SU-DHL-6 (cell line): ENCODE data around the gene OTX1.

Experiments used
- H2AFZ ChIP-seq: fragments of 200-600 bp; sonication (generic); 2 replicates; pipeline ENCODE4 v1.6.1; 2014; ENCODE audit warnings: low read depth, mild to moderate bottlenecking, moderate library complexity, mixed read lengths, antibody characterized with exemption, low read length; ENCODE audit not compliant: severe bottlenecking
- H3F3A ChIP-seq: fragments of 200-600 bp; shearing (Covaris generic); 2 replicates; pipeline ENCODE4 v1.6.0; 2016; ENCODE audit warnings: antibody characterized with exemption, mild to moderate bottlenecking; ENCODE audit not compliant: insufficient read depth
- H3K27ac ChIP-seq: fragments of 200-600 bp; sonication (generic); 2 replicates; pipeline ENCODE4 v1.5.1; 2016; ENCODE audit warnings: low read depth, mild to moderate bottlenecking, low read length, moderate library complexity, mixed read lengths
- H3K27me3 ChIP-seq: fragments of 200-600 bp; sonication (generic), shearing (Covaris generic); 2 replicates; pipeline ENCODE4 v1.6.0; 2014; ENCODE audit warnings: mild to moderate bottlenecking, low read length
- H3K36me3 ChIP-seq: fragments of 200-600 bp; sonication (generic); 2 replicates; pipeline ENCODE4 v1.6.1; 2014; ENCODE audit warnings: mild to moderate bottlenecking, low read length, mixed read lengths
- H3K4me2 ChIP-seq: fragments of 300-600, 200-600 bp; shearing (Covaris generic), sonication (generic); 2 replicates; pipeline ENCODE4 v1.6.0; 2014; ENCODE audit warnings: low read length, low read depth, mild to moderate bottlenecking; ENCODE audit not compliant: poor library complexity, severe bottlenecking
- H3K4me3 ChIP-seq: fragments of 200-600 bp; sonication (generic); 2 replicates; pipeline ENCODE4 v1.5.1; 2014; ENCODE audit warnings: antibody characterized with exemption, low read length, mild to moderate bottlenecking, mixed read lengths; ENCODE audit not compliant: insufficient read depth, poor library complexity, severe bottlenecking
- H3K79me2 ChIP-seq: fragments of 200-600 bp; sonication (generic); 2 replicates; pipeline ENCODE4 v1.6.1; 2014; ENCODE audit warnings: mild to moderate bottlenecking, low read length, moderate library complexity; ENCODE audit not compliant: insufficient read depth
- H3K9ac ChIP-seq: fragments of 200-600 bp; sonication (generic); 2 replicates; pipeline ENCODE4 v1.7.0; 2014; ENCODE audit warnings: mild to moderate bottlenecking, low read length
- H3K9me2 ChIP-seq: fragments of 200-600 bp; sonication (generic); replicated peaks from 2 replicates; pipeline ENCODE4 v1.6.1; 2014; ENCODE audit warnings: low read length; ENCODE audit not compliant: insufficient read depth
- H3K9me3 ChIP-seq: fragments of 200-600 bp; sonication (generic); 2 replicates; pipeline ENCODE4 v1.6.1; 2014; ENCODE audit warnings: low read length, mixed read lengths; ENCODE audit not compliant: insufficient read depth
- H4K20me1 ChIP-seq: fragments of 200-600 bp; sonication (generic); 2 replicates; pipeline ENCODE4 v1.6.1; 2014; ENCODE audit warnings: low read depth, mild to moderate bottlenecking, antibody characterized with exemption, low read length, moderate library complexity, mixed read lengths
- EZH2phosphoT487 ChIP-seq: fragments of 200-600 bp; sonication (generic), shearing (Covaris generic); conservative IDR thresholded peaks from 2 replicates; pipeline ENCODE4 v1.6.1; 2018; ENCODE audit warnings: mild to moderate bottlenecking, antibody characterized with exemption, low read length, moderate library complexity, mixed read lengths
- TF ChIP-seq, protein P1 (sequence below): fragments of 200-600 bp; sonication (generic); IDR thresholded peaks from one replicate; pipeline ENCODE4 v1.5.1; 2017; ENCODE audit warnings: antibody characterized with exemption, mild to moderate bottlenecking, low read length, moderate library complexity; ENCODE audit not compliant: insufficient read depth, poor library complexity, severe bottlenecking

OTX1 gene

DNA sequence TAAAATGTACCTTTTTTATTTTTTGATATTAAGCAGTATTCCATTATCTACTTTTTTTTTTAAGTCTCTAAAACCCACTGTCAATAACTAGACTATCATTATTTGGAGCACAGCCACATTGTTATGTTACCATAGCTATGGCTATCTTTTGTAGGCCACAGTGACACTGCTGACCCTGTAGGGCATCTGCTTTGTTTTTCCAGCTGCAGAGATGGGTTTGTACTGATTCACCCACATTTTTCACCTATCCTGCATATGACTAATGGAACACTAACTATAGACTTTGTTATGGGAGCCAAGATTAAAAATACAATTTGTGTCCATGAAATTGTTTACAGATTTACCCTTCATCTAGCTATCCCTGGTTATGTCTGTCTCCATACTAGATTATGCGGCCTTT, 21.6 kb upstream of the OTX1 start:
- Histone ChIP-seq H3F3A (peaks cover 4% of the 10 kb centered on the region; the same call in 1 of the 2 replicates), H3K9me2 (no peaks in the 10 kb centered on the region), H3K9me3 (no peaks in the 10 kb centered on the region), H3K79me2 (no peaks in the 10 kb centered on the region), H3K9ac (no peak overlapping the region), H3K4me3 (no peak overlapping the region), H4K20me1 (no peaks in the 10 kb centered on the region), H3K36me3 (no peaks in the 10 kb centered on the region), H3K4me2 (no peak overlapping the region), H3K27me3 (no peaks in the 10 kb centered on the region), H3K27ac (no peak overlapping the region), H2AFZ (no peak overlapping the region)
- no peak for TF ChIP-seq EZH2phosphoT487
- TF ChIP-seq, protein P1, sequence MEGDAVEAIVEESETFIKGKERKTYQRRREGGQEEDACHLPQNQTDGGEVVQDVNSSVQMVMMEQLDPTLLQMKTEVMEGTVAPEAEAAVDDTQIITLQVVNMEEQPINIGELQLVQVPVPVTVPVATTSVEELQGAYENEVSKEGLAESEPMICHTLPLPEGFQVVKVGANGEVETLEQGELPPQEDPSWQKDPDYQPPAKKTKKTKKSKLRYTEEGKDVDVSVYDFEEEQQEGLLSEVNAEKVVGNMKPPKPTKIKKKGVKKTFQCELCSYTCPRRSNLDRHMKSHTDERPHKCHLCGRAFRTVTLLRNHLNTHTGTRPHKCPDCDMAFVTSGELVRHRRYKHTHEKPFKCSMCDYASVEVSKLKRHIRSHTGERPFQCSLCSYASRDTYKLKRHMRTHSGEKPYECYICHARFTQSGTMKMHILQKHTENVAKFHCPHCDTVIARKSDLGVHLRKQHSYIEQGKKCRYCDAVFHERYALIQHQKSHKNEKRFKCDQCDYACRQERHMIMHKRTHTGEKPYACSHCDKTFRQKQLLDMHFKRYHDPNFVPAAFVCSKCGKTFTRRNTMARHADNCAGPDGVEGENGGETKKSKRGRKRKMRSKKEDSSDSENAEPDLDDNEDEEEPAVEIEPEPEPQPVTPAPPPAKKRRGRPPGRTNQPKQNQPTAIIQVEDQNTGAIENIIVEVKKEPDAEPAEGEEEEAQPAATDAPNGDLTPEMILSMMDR, result no peak

- H3K27ac ChIP-seq, result no peak overlapping the region
- no peak overlapping the region for H3K4me2 ChIP-seq
- no peaks in the 10 kb centered on the region for H3K36me3 ChIP-seq
- no peaks in the 10 kb centered on the region for H3K27me3 ChIP-seq
- H3K9me3 ChIP-seq, result no peaks in the 10 kb centered on the region
- no peak overlapping the region for H3K4me3 ChIP-seq
- H3K9me2 ChIP-seq, result no peaks in the 10 kb centered on the region
- H3F3A ChIP-seq, result peaks cover 4% of the 10 kb centered on the region; the same call in 1 of the 2 replicates
- H3K9ac ChIP-seq, result no peak overlapping the region
- no peaks in the 10 kb centered on the region for H3K79me2 ChIP-seq
- TF ChIP-seq, protein P1, result no peak
- TF ChIP-seq EZH2phosphoT487, result no peak
- no peak overlapping the region for H2AFZ ChIP-seq
- H4K20me1 ChIP-seq, result no peaks in the 10 kb centered on the region
Observed at GRCh38 chr2:63034526-63034925, 16.1 kb upstream of the OTX1 start.

GRCh38 chr2:63035169-63035568, 15.5 kb upstream of the OTX1 start:
- no peak overlapping the region for H3K4me3 ChIP-seq
- no peaks in the 10 kb centered on the region for H3K9me2 ChIP-seq
- TF ChIP-seq EZH2phosphoT487, result no peak
- TF ChIP-seq, protein P1, result no peak
- H3K79me2 ChIP-seq, result no peaks in the 10 kb centered on the region
- no peaks in the 10 kb centered on the region for H3K36me3 ChIP-seq
- no peak overlapping the region for H3K4me2 ChIP-seq
- no peaks in the 10 kb centered on the region for H3K27me3 ChIP-seq
- H2AFZ ChIP-seq, result no peak overlapping the region
- H4K20me1 ChIP-seq, result no peaks in the 10 kb centered on the region
- H3K9me3 ChIP-seq, result no peaks in the 10 kb centered on the region
- H3K9ac ChIP-seq, result no peak overlapping the region
- H3K27ac ChIP-seq, result no peak overlapping the region
- peaks cover 4% of the 10 kb centered on the region; the same call in 1 of the 2 replicates for H3F3A ChIP-seq

- Histone ChIP-seq H3F3A (peaks cover 4% of the 10 kb centered on the region; the same call in 1 of the 2 replicates), H3K4me3 (no peak overlapping the region), H3K36me3 (no peaks in the 10 kb centered on the region), H3K27me3 (no peaks in the 10 kb centered on the region), H3K79me2 (no peaks in the 10 kb centered on the region), H4K20me1 (no peaks in the 10 kb centered on the region), H3K27ac (no peak overlapping the region), H3K9me2 (no peaks in the 10 kb centered on the region), H2AFZ (no peak overlapping the region), H3K9ac (no peak overlapping the region), H3K4me2 (no peak overlapping the region), H3K9me3 (no peaks in the 10 kb centered on the region)
- TF ChIP-seq, protein P1, result no peak
- no peak for TF ChIP-seq EZH2phosphoT487
Observed at GRCh38 chr2:63035660-63036059, 15.0 kb upstream of the OTX1 start.
